LNCaP clone FGC (cell line): ENCODE results near the gene COL6A5.
A peak's percentile ranks its signal among the peaks of the same experiment; 100 is the strongest.

Experiments
- DNase-seq: peaks from one replicate; pipeline ENCODE4 v3.0.0-alpha.2; 2011; ENCODE audit warnings: low read depth
- H3K4me3 ChIP-seq: 2 replicates; pipeline ENCODE4 v1.5.1; 2011; ENCODE audit warnings: mild to moderate bottlenecking, low read depth, low read length, control low read depth
- CTCF ChIP-seq: IDR thresholded peaks from 2 replicates; pipeline ENCODE4 v1.5.1; 2012; ENCODE audit warnings: mild to moderate bottlenecking; ENCODE audit not compliant: control insufficient read depth, insufficient read depth; ENCODE audit errors: extremely low read depth

The COL6A5 gene

GRCh38 chr3:130463221-130463620 lies 117.7 kb downstream of the COL6A5 start:
- no peak for DNase-seq
- TF ChIP-seq CTCF, result no peak

GRCh38 chr3:130465521-130465920 lies 120.0 kb downstream of the COL6A5 start:
- DNase-seq, result no peak
- H3K4me3 ChIP-seq, result no peak overlapping the region
- TF ChIP-seq CTCF, result no peak

More at GRCh38 chr3:130463221-130463620, 117.7 kb downstream of the COL6A5 start:
- no peak overlapping the region for H3K4me3 ChIP-seq

DNA sequence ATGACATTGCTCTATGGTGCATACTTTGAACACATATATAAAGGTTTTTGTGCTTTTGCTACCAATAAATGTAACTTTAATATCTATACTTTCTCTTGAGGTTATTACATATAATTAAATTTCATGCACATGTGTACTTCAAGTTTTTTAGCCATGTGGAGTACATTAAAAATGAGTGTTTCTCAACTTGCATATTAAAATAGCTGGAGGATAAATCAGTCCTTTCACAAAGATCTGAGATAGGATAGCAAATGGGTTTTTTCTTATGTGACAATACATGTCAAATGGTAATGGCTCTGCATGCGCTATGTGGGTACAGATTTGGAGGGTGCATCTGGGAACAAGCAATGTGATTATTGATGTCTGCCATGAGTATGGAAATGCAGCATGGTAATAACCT lies 122.8 kb downstream of the COL6A5 start:
- DNase-seq, result no peak
- TF ChIP-seq CTCF, result no peak
- no peak overlapping the region for H3K4me3 ChIP-seq

- DNase-seq, result no peak
- TF ChIP-seq CTCF, result no peak
- no peak overlapping the region for H3K4me3 ChIP-seq
These were observed 124.7 kb downstream of the COL6A5 start for GRCh38 chr3:130470126-130470525.

DNA sequence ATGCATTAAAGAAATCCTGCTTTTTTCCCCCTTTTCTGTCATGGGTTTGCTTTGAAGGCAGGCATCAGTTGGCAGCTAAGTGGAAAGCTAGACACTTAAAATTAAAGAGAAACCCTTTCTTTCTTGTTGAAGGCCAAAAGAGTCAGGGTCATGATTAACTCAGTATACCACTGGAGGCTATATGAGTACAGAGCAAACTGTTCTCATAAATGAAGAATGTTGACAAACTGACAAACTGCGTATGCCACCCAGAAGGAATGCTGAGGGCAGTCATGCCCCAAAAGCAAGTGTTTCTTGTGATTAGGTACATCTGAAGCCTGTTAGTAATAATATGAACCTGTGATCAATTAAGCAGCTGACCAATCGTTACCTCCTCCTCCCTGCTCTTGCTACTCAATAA lies 127.9 kb downstream of the COL6A5 start:
- H3K4me3 ChIP-seq, result no peak overlapping the region
- no peak for TF ChIP-seq CTCF
- DNase-seq, result no peak

GRCh38 chr3:130480736-130481135 lies 135.3 kb downstream of the COL6A5 start:
- DNase-seq, result peak; percentile 26
- peak; percentile 79 for TF ChIP-seq CTCF

GRCh38 chr3:130488288-130488687 lies 142.8 kb downstream of the COL6A5 start:
- H3K4me3 ChIP-seq, result no peak overlapping the region
- no peak for DNase-seq
- TF ChIP-seq CTCF, result no peak

More at GRCh38 chr3:130480736-130481135, 135.3 kb downstream of the COL6A5 start:
- H3K4me3 ChIP-seq, result no peak overlapping the region
